GM18873 (cell line): ENCODE measurements around the gene CHODL.

ENCODE experiments used
- ATAC-seq: cut with Tn5 transposase; IDR thresholded peaks from one replicate; pipeline ENCODE4 v1.9.1; 2021; ENCODE audit warnings: mild to moderate bottlenecking, moderate library complexity, moderate number of reproducible peaks; ENCODE audit not compliant: unreplicated experiment, low FRiP score

Gene CHODL, protein sequence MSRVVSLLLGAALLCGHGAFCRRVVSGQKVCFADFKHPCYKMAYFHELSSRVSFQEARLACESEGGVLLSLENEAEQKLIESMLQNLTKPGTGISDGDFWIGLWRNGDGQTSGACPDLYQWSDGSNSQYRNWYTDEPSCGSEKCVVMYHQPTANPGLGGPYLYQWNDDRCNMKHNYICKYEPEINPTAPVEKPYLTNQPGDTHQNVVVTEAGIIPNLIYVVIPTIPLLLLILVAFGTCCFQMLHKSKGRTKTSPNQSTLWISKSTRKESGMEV

DNA sequence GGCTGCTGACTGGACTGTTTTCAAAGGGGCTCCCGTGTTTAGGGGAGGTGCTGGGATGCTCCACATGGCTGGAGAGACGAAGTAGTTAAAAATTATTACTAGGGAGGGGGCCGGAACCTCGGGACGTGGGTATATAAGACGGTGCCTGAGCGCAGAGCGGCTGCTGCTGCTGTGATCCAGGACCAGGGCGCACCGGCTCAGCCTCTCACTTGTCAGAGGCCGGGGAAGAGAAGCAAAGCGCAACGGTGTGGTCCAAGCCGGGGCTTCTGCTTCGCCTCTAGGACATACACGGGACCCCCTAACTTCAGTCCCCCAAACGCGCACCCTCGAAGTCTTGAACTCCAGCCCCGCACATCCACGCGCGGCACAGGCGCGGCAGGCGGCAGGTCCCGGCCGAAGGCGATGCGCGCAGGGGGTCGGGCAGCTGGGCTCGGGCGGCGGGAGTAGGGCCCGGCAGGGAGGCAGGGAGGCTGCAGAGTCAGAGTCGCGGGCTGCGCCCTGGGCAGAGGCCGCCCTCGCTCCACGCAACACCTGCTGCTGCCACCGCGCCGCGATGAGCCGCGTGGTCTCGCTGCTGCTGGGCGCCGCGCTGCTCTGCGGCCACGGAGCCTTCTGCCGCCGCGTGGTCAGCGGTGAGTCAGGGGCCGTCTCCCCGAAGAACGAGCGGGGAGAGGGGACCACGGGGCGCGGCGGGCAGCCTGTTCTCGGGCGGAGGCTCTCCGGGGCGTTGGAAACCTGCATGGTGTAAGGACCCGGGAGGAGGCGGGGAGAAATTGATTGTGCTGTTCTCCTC lies at the start of gene CHODL:
Gene CHODL (plus strand): TSS at position 163 of the 793 bp plus-strand sequence. CDS start 391 bp downstream, at position 554.
- ATAC-seq: no peak

DNA sequence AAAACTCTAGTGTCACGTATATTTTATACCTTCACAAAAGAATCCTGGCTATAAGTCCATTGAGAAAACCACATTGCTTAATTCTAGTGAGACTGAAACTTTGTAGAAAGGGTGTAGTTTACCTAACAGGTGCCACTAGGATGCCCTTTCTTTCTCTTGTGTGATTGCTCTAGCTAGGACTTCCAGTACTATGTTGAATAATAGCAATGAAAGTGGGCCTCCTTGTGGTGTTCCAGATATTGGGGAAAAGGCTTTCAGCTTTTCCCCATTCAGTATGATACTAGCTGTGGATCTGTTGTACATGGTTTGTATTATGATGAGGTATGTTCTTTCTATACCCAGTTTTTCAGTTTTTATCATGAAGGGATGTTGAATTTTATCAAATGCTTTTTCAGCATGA lies 39.7 kb upstream of the CHODL start:
- ATAC-seq: no peak

DNA sequence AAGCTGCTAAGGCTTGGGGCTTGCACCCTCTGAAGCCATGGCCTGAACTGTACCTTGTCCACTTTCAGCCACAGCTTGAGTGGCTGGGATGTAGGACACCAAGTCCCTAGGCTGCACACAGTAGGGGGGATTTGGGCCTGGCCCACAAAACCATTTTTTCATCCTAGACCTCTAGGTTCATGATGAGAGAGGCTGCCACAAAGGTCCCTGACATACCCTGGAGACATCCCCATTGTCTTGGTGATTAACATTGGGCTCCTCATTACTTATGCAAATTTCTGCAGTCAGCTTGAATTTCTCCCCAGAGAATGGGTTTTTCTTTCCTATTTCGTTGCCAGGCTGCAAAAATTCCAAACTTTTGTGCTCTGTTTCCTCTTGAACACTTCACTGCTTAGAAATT lies 26.3 kb upstream of the CHODL start:
- ATAC-seq: no peak

DNA sequence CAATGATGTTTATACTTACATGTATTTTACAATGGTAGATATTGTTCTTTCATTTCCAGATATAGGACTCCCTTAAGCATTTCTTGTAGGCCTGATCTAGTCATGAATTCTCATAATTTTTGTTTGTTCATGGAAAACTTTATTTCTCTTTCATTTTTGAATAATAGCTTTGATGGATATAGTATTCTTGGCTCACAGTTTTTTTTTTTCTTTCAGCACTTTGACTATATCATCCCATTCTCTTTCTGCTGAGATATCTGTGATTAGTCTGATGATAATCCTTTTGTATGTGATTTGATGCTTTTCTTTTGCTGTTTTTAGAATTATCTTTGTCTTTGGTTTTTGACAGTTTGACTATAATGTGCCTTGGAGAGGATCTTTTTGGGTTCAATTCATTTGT lies 24.1 kb upstream of the CHODL start:
- ATAC-seq: no peak

DNA sequence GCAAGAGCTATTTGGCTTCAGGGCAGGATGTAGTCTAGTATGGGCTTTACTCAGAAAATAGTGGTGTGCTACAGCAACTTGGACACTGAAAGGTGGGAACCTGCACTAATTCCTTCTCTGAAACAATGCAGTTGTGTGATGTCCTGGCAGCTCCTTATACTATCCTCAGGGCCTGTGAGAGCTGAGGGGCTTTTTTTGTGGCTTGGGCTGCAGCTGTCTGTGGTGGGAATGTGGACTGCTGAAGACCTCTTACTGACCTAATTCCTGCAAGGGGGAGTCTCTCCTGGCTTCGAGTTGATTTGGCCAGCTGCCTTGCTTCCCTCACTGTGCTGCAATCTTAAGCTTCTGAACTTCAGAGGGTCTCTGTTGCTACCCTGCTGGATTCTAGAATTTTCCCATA lies 22.3 kb upstream of the CHODL start:
- ATAC-seq: no peak

DNA sequence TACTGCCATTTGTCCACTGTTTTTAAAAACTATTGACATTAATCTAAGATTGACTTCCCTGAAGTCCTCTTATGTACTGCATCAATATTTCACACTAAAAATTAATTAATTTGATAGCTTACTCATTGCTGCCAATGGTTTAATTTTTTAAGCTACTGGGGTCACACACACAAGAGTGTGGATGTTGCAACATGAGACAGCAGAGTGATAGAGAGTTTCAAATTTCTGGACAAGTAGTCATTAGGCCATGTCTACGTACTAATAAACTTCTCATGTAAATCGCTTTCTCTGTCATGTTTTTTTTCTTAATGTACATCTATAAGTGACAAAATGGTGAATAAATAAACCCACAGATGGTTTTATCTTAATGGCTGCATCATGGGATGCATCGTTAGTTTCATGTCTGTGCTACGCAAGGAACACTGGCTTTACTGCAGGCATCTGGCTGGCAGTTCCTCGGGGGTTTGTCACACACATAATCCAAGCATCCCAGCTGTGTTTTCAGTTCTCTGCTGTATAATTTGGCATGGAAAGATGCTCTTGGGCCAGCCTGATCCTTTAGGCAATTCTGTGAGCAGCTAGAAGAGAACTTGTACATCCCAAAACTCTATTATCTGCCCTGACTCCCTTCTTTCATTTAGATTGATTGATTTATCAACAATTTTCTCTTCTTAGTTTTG lies 16.4 kb upstream of the CHODL start:
- no peak for ATAC-seq

DNA sequence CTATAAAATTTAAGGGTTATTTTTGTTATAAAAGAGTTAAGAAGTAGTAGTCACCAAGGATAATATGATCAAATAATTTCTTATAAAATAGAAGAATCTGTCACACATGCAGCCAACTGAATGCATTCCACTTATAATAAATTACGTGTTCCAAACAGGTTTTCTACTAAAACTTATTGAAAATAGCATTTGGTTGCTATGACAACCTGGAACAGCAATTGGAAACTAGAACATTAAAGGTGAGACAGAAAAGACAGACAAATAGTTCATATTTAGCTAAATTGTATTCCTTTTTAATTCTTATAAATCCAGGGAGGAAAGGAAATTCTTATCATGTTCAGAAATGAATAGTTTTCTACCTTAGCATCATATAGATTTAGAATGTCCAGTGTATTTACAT lies 9.1 kb upstream of the CHODL start:
- no peak for ATAC-seq

DNA sequence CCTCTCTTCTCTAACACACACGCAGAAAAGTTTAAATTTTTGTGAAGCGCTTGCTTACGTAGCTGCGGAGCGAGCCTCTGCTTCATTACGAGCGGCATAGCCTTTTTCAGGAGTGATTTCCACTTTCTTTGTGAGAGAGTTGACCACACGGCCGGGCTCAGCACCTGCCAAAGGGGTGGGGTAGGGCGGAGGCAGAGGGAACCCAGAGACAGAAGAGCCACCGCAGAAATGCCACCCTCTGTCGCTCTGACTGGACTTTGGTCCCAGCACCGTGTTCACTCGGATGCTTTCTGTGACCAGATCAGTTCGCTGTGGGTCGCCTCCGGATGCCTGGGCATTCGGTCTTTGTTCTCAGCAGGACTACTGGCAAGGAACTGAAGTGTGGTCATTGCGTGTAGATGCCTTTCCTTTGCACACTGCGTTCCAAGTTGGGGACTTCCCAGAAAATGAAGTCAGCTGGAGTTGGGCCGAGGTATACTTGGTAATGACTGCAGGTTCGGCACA lies 883 bp downstream of the CHODL start:
- no peak for ATAC-seq

DNA sequence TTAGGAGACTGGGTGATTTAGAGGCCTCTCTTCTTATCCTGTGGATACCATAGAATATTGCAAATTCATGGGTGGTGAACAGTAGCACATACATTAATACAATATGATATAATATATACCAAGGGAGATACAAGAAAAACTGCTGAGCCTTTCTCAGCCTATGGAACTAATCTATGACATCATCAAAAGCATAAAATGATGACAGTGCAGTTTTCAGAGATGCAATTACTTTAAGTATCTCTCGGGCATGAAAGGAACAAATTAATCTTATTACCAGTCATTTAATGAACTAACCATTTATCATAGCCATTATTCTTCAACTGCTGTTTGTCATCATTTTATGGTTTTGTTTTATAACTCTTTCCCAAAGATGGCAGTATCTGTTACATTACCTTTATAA lies 3.5 kb downstream of the CHODL start:
- ATAC-seq: no peak

DNA sequence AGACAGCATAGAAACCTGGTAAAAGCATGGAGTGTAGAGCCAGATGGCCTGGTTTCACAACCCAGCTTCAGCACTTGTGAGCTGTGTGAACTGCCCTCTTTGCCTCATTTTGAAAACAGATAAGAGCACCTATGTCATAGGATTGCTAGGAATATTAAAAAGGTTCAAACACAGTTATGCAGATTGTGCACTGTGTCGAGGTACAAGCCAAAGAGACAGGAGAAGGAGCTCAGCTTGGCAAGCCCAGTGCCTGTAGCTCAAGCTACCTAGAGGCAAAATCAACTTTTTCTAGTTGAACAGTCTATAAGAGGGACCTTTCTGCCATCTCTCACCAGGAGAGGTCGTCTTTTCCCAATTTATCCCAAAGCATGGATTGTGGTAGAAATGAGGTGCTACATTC lies 5.0 kb downstream of the CHODL start:
- ATAC-seq: no peak

DNA sequence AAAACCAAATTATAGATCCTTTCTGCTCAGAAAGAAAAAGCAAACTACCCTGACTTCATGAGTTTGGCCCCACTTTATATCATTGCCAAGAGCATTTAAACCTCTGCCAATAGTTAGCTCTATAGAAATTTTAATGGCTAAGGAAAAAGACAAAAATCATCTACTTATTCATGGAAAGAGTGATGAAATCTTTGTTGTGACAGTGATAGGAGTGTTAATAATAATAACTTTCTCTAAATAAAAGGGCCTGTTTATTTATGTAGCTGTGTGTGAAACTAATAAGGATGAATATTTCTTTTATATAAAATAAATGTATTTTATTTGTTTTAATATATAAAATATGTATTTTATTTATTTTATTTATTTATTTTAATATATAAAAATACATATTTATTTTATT lies 6.4 kb downstream of the CHODL start:
- no peak for ATAC-seq

DNA sequence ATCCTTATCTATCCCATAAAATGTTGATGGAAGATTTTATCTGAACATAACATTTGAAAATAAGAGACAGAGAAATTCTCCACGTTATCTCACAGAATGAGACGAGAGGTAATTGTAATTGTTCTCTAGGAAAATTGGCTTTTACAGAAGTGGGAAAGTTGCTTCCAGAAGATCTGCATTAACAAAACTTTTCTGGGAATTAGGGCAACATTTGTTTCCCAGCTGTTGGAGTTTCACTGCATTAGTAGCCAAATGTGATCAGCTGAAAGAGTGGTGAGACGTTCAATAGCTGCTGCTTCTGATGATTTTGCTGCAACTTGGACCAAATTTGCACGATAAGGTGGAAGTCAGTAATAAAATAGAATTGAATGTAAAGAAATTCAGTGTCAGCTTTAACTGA lies 7.6 kb downstream of the CHODL start:
- no peak for ATAC-seq

DNA sequence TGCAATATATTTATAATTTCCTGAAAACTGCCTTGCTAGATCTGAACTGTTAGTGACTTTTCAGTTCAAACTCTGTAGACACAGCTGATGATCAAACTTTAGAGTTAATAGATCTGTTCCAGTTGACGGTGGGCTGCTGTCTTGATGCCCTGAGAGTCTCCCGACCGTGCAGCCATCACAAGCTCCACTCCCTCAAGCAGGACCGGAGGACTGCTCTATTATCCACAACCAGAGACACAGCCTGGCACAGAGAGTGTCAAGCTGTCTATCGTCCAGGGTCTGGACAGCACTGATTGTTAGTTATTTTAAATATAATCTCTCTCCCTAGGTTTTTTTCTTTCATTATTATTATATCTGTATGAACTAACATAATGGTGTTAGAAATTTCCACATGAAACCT lies 8.0 kb downstream of the CHODL start:
- no peak for ATAC-seq

DNA sequence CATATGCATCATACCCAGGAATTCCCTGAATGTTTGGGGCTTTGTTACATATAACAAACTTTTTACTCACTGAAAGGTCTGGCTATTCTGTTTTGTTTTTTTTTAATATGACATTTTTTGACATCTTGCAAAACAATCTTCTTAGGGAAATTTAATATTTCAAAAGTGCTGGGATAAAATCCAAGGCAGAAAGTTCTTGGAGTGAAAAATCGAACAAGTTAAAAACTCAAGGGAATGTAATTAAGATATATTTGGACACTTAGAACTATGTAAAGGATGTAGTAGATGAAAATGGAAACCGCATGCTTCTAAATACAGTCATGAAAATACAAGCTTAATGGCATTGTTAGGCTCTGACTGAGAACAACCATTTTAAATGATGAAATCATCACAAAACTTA lies 8.6 kb downstream of the CHODL start:
- ATAC-seq: no peak

DNA sequence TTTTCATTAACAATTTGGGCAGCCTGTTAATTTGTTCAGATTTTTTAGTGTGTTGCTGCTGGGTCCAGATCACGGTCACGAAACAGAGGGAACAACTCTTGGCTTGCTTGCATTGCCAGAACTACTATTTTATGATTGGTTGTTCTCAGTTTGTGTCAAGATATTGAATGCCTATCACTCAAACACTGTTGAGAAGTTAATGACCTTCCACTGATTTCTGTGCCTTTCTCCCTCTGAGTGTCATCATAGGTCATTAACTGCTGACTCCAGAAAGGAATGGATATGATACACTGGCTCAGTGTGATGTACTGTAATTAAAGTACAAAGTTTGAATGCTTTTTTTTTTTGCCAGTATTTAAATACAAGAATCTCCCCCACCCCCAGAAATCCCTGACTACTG lies 9.2 kb downstream of the CHODL start:
- ATAC-seq: no peak

DNA sequence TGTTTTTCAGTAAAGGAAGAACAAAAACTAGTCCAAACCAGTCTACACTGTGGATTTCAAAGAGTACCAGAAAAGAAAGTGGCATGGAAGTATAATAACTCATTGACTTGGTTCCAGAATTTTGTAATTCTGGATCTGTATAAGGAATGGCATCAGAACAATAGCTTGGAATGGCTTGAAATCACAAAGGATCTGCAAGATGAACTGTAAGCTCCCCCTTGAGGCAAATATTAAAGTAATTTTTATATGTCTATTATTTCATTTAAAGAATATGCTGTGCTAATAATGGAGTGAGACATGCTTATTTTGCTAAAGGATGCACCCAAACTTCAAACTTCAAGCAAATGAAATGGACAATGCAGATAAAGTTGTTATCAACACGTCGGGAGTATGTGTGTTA lies 21.3 kb downstream of the CHODL start:
- ATAC-seq: no peak

DNA sequence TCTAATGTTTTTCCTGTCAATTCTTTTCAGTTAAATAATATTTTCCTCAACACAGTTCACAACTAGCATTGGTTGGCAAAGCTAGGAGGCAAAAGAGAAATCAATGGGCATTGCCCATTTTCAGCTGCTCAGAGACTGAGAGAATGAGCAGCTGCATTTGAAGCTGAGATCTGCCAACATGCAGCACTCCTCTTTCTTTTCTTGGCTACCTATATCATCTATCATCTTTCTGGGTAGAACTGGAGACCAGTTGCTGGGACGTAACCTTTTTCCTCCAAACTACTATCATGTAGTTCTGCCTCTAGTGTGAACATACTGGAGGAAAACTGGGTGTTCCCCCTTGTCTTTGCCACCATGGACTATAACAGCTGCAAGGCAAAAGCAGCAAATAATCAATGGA lies 22.9 kb downstream of the CHODL start:
- ATAC-seq: no peak

DNA sequence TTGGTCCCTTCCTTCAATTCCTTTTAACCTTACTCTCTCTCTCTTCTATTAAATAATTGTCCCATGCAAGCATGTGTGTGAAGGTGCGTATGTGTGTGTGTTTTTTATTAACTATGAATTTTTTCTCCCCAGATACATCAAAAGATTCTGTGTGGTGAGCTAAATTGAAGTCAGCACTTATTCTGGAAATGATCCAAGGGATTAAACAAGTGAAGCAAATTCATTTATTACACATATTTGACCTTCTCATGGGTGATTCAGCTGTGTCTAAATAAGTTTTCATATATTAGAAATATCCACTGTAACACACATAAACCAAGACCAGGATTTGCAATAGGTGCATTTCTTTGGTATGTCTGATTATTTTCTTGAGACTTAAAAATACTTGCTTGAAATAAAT lies 24.3 kb downstream of the CHODL start:
- ATAC-seq: no peak

DNA sequence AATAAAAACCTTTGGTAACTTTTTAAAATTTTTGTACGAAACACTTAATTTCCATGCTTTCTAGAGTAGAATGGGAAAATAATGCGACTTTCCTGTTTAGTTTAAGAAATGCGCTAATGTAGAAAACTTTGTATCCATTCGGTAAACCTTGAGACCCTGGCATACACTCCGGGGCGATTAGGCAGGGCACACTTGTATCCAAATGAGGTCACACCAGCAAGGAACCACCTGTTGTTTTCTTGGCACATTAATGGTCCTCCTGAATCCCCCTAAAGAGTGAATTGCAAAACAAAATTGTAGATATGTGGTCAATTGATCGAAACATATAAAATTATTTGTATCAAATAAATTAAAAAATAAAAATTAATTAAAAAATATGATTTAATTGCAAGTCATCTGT lies 25.2 kb downstream of the CHODL start:
- no peak for ATAC-seq

DNA sequence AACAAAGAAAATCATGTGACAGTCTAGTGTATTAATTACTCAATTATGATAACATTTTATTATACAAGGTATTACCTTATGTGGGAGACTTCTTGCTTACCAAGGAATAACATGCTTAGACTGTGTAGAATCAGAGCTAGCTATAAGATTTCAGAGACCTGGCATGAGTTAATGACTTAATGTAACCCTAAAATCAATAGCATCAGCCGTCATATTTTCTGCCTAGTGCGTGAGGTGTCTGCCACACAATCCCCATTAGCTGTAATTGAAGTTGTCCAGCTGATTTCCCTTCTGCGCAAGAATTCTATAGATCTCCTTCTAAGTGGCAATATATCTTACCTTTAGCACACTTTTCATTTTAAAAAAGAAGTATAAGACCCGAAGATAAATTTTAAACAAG lies 28.8 kb downstream of the CHODL start:
- no peak for ATAC-seq

DNA sequence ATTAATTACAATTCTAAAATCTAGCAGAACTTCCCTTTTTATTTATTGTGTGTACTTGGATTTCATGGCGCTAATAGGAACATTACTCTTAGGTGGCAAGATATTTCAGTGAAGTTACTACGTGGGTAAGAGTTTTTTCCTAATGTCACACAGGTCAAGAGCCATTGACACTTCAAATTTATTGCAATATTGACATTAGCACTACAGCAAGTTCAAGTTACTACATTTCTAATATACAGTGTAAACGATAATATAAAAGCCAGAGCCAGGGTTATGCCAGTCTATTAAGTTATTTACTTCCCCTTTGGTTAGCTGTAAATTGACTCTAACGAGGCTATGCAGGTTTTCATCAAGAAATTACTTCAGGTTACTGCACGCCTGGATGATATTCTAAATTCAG lies 29.7 kb downstream of the CHODL start:
- ATAC-seq: no peak
